NOMO-1 treated with DMSO at 0.1 percent for 48 hours (cell line): ENCODE data around the gene UCKL1.
"Not testable (repeated sequence)": the region's sequence is repeated elsewhere in the genome, so short reads cannot be mapped to it uniquely, and the experiment has no call there.

Experiments
- DNase-seq: peaks from one replicate; lab custom pipeline; 2025; ENCODE audit not compliant: unreplicated experiment; lab: John Stamatoyannopoulos, UW

Gene UCKL1

GRCh38 chr20:63944078-63944941 is 11.9 kb downstream of the UCKL1 start:
- DNase-seq, result no peak

- no peak for DNase-seq
Observed at GRCh38 chr20:63943808-63944077, 12.5 kb downstream of the UCKL1 start.

GRCh38 chr20:63942969-63943807 is 13.0 kb downstream of the UCKL1 start:
- DNase-seq, result no peak

GRCh38 chr20:63942250-63942951 is 13.8 kb downstream of the UCKL1 start:
- DNase-seq, result no peak

GRCh38 chr20:63941282-63942081 is 14.7 kb downstream of the UCKL1 start:
- DNase-seq, result peak; percentile 83

- no peak for DNase-seq
Observed at GRCh38 chr20:63940472-63941266, 15.5 kb downstream of the UCKL1 start.

- DNase-seq, result no peak
Observed at GRCh38 chr20:63940071-63940471, 16.1 kb downstream of the UCKL1 start.

GRCh38 chr20:63939061-63939935 is 16.9 kb downstream of the UCKL1 start:
- DNase-seq, result no peak

GRCh38 chr20:63937596-63937995 is 18.6 kb downstream of the UCKL1 start:
- DNase-seq, result no peak

GRCh38 chr20:63935447-63935846 is 20.8 kb downstream of the UCKL1 start:
- DNase-seq, result no peak

GRCh38 chr20:63934271-63935068 is 21.7 kb downstream of the UCKL1 start:
- no peak for DNase-seq

- DNase-seq, result no peak
Observed at GRCh38 chr20:63933646-63934045, 22.6 kb downstream of the UCKL1 start.

- no peak for DNase-seq
Observed at GRCh38 chr20:63932606-63933160, 23.5 kb downstream of the UCKL1 start.

GRCh38 chr20:63931735-63932134 is 24.5 kb downstream of the UCKL1 start:
- DNase-seq, result no peak

GRCh38 chr20:63930971-63931553 is 25.2 kb downstream of the UCKL1 start:
- DNase-seq, result no peak

GRCh38 chr20:63929473-63929883 is 26.7 kb downstream of the UCKL1 start:
- DNase-seq, result not testable (repeated sequence)

- DNase-seq, result no peak
Observed at GRCh38 chr20:63929071-63929470, 27.1 kb downstream of the UCKL1 start.

- DNase-seq, result no peak
Observed at GRCh38 chr20:63926298-63926697, 29.9 kb downstream of the UCKL1 start.
